Mesenchymal stem cell (in vitro differentiated cells and primary cell): ENCODE results near the gene PLCB1.

Experiments used
- DNase-seq: peaks from one replicate; pipeline ENCODE4 v3.0.0-alpha.2; 2013
- H2AFZ ChIP-seq: one replicate; pipeline ENCODE4 v1.6.1; 2013; ENCODE audit warnings: low read depth, mild to moderate bottlenecking, control low read depth, inconsistent platforms, low read length, moderate library complexity
- H2AK5ac ChIP-seq: 2 replicates; pipeline ENCODE4 v1.6.1; 2013; ENCODE audit warnings: low read length, moderate library complexity, mild to moderate bottlenecking, inconsistent platforms; ENCODE audit not compliant: severe bottlenecking
- H2BK120ac ChIP-seq: one replicate; pipeline ENCODE4 v1.6.1; 2013; ENCODE audit warnings: low read depth, mild to moderate bottlenecking, inconsistent platforms, low read length, moderate library complexity
- H2BK12ac ChIP-seq, 2 experiments: one replicate each; pipeline ENCODE4 v1.6.1; 2013; ENCODE audit warnings: inconsistent platforms in 2 of 2, low read length in 2 of 2, mild to moderate bottlenecking in 2 of 2, moderate library complexity in 2 of 2, control low read depth in 1 of 2
- H2BK15ac ChIP-seq: one replicate; pipeline ENCODE4 v1.6.1; 2013; ENCODE audit warnings: mild to moderate bottlenecking, low read depth, inconsistent platforms; ENCODE audit not compliant: poor library complexity, severe bottlenecking
- H2BK5ac ChIP-seq: 2 replicates; pipeline ENCODE4 v1.6.1; 2013; ENCODE audit warnings: low read depth, mild to moderate bottlenecking, low read length, control low read depth, inconsistent platforms; ENCODE audit not compliant: poor library complexity, severe bottlenecking
- H3K14ac ChIP-seq, 2 experiments: one replicate each; pipeline ENCODE4 v1.6.1; 2013; ENCODE audit warnings: inconsistent platforms in 2 of 2, low read length in 2 of 2, control low read depth in 1 of 2, mild to moderate bottlenecking in 1 of 2, moderate library complexity in 1 of 2
- H3K18ac ChIP-seq, 2 experiments: one replicate each; pipeline ENCODE4 v1.6.1; 2013; ENCODE audit warnings: inconsistent platforms in 2 of 2, low read length in 2 of 2, control low read depth in 1 of 2, low read depth in 1 of 2, mild to moderate bottlenecking in 1 of 2
- H3K23ac ChIP-seq, 2 experiments: one replicate each; pipeline ENCODE4 v1.6.1; 2013; ENCODE audit warnings: inconsistent platforms in 2 of 2, low read length in 2 of 2, mild to moderate bottlenecking in 2 of 2, moderate library complexity in 2 of 2, control low read depth in 1 of 2
- H3K27ac ChIP-seq: 2 replicates; pipeline ENCODE4 v1.5.1; 2013; ENCODE audit warnings: mild to moderate bottlenecking, moderate library complexity, low read length, control low read depth, inconsistent platforms; ENCODE audit not compliant: poor library complexity, severe bottlenecking
- H3K27me3 ChIP-seq, 2 experiments: 2 replicates each; pipeline versions ENCODE4 v1.6.1 to v1.7.0; 2013; ENCODE audit warnings: low read length in 2 of 2, mild to moderate bottlenecking in 2 of 2, moderate library complexity in 2 of 2, control low read depth in 1 of 2, inconsistent platforms in 1 of 2; ENCODE audit not compliant: control insufficient read depth in 1 of 2, insufficient read depth in 1 of 2
- H3K36me3 ChIP-seq, 2 experiments: 2 replicates each; pipeline versions ENCODE4 v1.6.1 to v1.7.0; 2013; ENCODE audit warnings: low read length in 2 of 2, control low read depth in 1 of 2, inconsistent platforms in 1 of 2, low read depth in 1 of 2, mild to moderate bottlenecking in 1 of 2; ENCODE audit not compliant: insufficient read depth in 2 of 2, control insufficient read depth in 1 of 2
- H3K4ac ChIP-seq, 2 experiments: one replicate each; pipeline ENCODE4 v1.6.1; 2013; ENCODE audit warnings: inconsistent platforms in 2 of 2, low read length in 2 of 2, mild to moderate bottlenecking in 2 of 2, moderate library complexity in 2 of 2, control low read depth in 1 of 2, low read depth in 1 of 2
- H3K4me1 ChIP-seq: 2 replicates; pipeline ENCODE4 v1.6.1; 2013; ENCODE audit warnings: low read depth, low read length, control low read depth; ENCODE audit not compliant: control insufficient read depth, insufficient read depth
- H3K4me2 ChIP-seq: 2 replicates; pipeline ENCODE4 v1.6.1; 2013; ENCODE audit warnings: low read length, mild to moderate bottlenecking, inconsistent platforms; ENCODE audit not compliant: poor library complexity, severe bottlenecking
- H3K4me3 ChIP-seq, 2 experiments: 2 replicates each; pipeline versions ENCODE4 v1.5.1 to v1.7.0; 2013; ENCODE audit warnings: low read length in 2 of 2, mild to moderate bottlenecking in 2 of 2, control low read depth in 1 of 2, low read depth in 1 of 2; ENCODE audit not compliant: insufficient read depth in 1 of 2
- H3K79me1 ChIP-seq: replicated peaks from 2 replicates; pipeline ENCODE4 v1.6.1; 2013; ENCODE audit warnings: mild to moderate bottlenecking, control low read depth, low read length, inconsistent platforms; ENCODE audit not compliant: poor library complexity, severe bottlenecking
- H3K9ac ChIP-seq: 2 replicates; pipeline ENCODE4 v1.7.0; 2013; ENCODE audit warnings: mild to moderate bottlenecking, low read length, moderate library complexity
- H3K9me3 ChIP-seq: 2 replicates; pipeline ENCODE4 v1.7.0; 2013; ENCODE audit warnings: mild to moderate bottlenecking, low read length; ENCODE audit not compliant: control insufficient read depth
- H4K8ac ChIP-seq: one replicate; pipeline ENCODE4 v1.6.1; 2013; ENCODE audit warnings: inconsistent platforms, mild to moderate bottlenecking, low read length, moderate library complexity
- H4K91ac ChIP-seq: one replicate; pipeline ENCODE4 v1.6.1; 2013; ENCODE audit warnings: mild to moderate bottlenecking, low read length, inconsistent platforms
- WGBS: methylation state at CpG from one replicate; pipeline ENCODE4 v1.1.7; 2013; ENCODE audit warnings: mixed read lengths; 5-methylcytosine and 5-hydroxymethylcytosine counted together

Gene PLCB1

GRCh38 chr20:8172191-8172590, 40.1 kb downstream of the PLCB1 start:
- no peak overlapping the region for H3K4me2 ChIP-seq
- H4K91ac ChIP-seq = no peak overlapping the region
- no peak overlapping the region for H2BK120ac ChIP-seq
- no peaks in the 10 kb centered on the region for H3K27me3 ChIP-seq
- H3K27ac ChIP-seq = no peak overlapping the region
- no peak overlapping the region for H2BK5ac ChIP-seq
- no peak overlapping the region for H3K23ac ChIP-seq
- no peak overlapping the region for H3K4ac ChIP-seq
- no peak overlapping the region for H3K14ac ChIP-seq
- H2AFZ ChIP-seq = no peak overlapping the region
- H3K36me3 ChIP-seq = no peaks in the 10 kb centered on the region
- no peak overlapping the region for H3K4me3 ChIP-seq
- no peak overlapping the region for H2BK15ac ChIP-seq
- no peak for DNase-seq
- no peak overlapping the region for H3K9ac ChIP-seq
- peaks cover 2% of the 10 kb centered on the region for H3K4me1 ChIP-seq
- no peak overlapping the region for H3K18ac ChIP-seq
- 96% methylated on average over 2 of the region's 2 CpGs for WGBS
- H4K8ac ChIP-seq = no peak overlapping the region
- no peak overlapping the region for H2BK12ac ChIP-seq
- no peaks in the 10 kb centered on the region for H3K9me3 ChIP-seq
- H2AK5ac ChIP-seq = no peak overlapping the region
- peaks cover 2% of the 10 kb centered on the region for H3K79me1 ChIP-seq

- no peak overlapping the region for H3K4ac ChIP-seq
- no peak overlapping the region for H3K9ac ChIP-seq
- H3K23ac ChIP-seq = no peak overlapping the region
- H2BK120ac ChIP-seq = no peak overlapping the region
- no peak overlapping the region for H2BK12ac ChIP-seq
- no peak overlapping the region for H3K14ac ChIP-seq
- no peak for DNase-seq
- H3K27ac ChIP-seq = no peak overlapping the region
- no peak overlapping the region for H3K4me3 ChIP-seq
- peaks cover 2% of the 10 kb centered on the region for H3K79me1 ChIP-seq
- H3K9me3 ChIP-seq = no peaks in the 10 kb centered on the region
- no peak overlapping the region for H2BK15ac ChIP-seq
- no peaks in the 10 kb centered on the region for H3K36me3 ChIP-seq
- H3K4me1 ChIP-seq = no peaks in the 10 kb centered on the region
- H2AK5ac ChIP-seq = no peak overlapping the region
- H2BK5ac ChIP-seq = no peak overlapping the region
- H3K27me3 ChIP-seq = no peaks in the 10 kb centered on the region
- H4K8ac ChIP-seq = no peak overlapping the region
- no peak overlapping the region for H3K4me2 ChIP-seq
- 94% methylated on average over 1 of the region's 6 CpGs for WGBS
- H2AFZ ChIP-seq = no peak overlapping the region
- H4K91ac ChIP-seq = no peak overlapping the region
- H3K18ac ChIP-seq = no peak overlapping the region
Observed at GRCh38 chr20:8175741-8176675, 43.9 kb downstream of the PLCB1 start.

GRCh38 chr20:8183526-8183925, 51.5 kb downstream of the PLCB1 start:
- Histone ChIP-seq H2BK5ac (no peak overlapping the region), H3K18ac (no peak overlapping the region)

GRCh38 chr20:8187740-8188139, 55.7 kb downstream of the PLCB1 start:
- WGBS = 91% methylated on average over 2 of the region's 2 CpGs
- Histone ChIP-seq H3K27me3 (no peaks in the 10 kb centered on the region), H3K18ac (no peak overlapping the region), H3K27ac (no peak overlapping the region), H3K79me1 (peaks cover 1% of the 10 kb centered on the region), H3K23ac (no peak overlapping the region), H3K9ac (no peak overlapping the region), H2BK15ac (no peak overlapping the region), H3K9me3 (no peaks in the 10 kb centered on the region), H2AFZ (no peak overlapping the region), H3K4me3 (no peak overlapping the region), H2BK120ac (no peak overlapping the region), H3K14ac (no peak overlapping the region), H3K4me1 (no peaks in the 10 kb centered on the region), H2BK12ac (no peak overlapping the region), H4K8ac (no peak overlapping the region), H2AK5ac (no peak overlapping the region), H3K36me3 (no peaks in the 10 kb centered on the region), H4K91ac (no peak overlapping the region), H3K4me2 (no peak overlapping the region), H2BK5ac (no peak overlapping the region), H3K4ac (no peak overlapping the region)
- DNase-seq = no peak

More at GRCh38 chr20:8183526-8183925, 51.5 kb downstream of the PLCB1 start:
- Histone ChIP-seq H3K4me1 (no peaks in the 10 kb centered on the region), H3K14ac (no peak overlapping the region), H3K79me1 (peaks cover 1% of the 10 kb centered on the region), H2AK5ac (no peak overlapping the region), H3K9ac (no peak overlapping the region), H3K4me3 (no peak overlapping the region), H4K8ac (no peak overlapping the region), H2AFZ (no peak overlapping the region), H4K91ac (no peak overlapping the region), H2BK120ac (no peak overlapping the region), H3K4ac (no peak overlapping the region), H2BK12ac (no peak overlapping the region), H3K4me2 (no peak overlapping the region), H3K23ac (no peak overlapping the region), H3K27me3 (no peaks in the 10 kb centered on the region), H2BK15ac (no peak overlapping the region), H3K36me3 (no peaks in the 10 kb centered on the region), H3K9me3 (no peaks in the 10 kb centered on the region), H3K27ac (no peak overlapping the region)
- no CpG with 5 or more reads among the region's 2 CpGs for WGBS
- no peak for DNase-seq
